Stimulated activated CD4-positive, alpha-beta T cell treated with anti-CD3 and anti-CD28 coated beads, Interleukin-4, amount 100 ng/mL, for 24 hours (primary cell): ENCODE data around the gene YWHAH.
A peak's percentile ranks its signal among the peaks of the same experiment; 100 is the strongest.

Experiments
- DNase-seq: peaks from one replicate; pipeline ENCODE4 v3.0.0-alpha.2; 2020

The YWHAH gene

DNA sequence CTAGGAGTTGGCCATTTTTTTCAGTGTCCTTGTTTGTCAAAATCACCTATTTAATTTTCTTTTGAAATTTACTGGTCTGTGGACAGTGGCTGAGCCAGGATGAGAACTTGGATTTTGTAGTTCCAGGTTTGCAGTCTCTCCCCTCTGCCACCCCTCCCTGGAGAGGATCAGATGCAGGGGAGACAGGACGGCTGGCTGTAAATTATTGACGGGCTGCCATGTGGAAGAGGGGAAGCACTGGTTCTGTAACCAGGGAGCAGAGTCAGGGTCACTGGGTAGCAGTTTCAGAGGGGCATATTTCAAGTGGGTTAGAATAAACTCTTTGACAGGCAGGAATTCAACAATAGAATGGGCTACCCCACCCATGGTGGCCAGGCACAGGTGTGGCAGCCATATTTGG is 20.6 kb upstream of the YWHAH start:
- DNase-seq: no peak

DNA sequence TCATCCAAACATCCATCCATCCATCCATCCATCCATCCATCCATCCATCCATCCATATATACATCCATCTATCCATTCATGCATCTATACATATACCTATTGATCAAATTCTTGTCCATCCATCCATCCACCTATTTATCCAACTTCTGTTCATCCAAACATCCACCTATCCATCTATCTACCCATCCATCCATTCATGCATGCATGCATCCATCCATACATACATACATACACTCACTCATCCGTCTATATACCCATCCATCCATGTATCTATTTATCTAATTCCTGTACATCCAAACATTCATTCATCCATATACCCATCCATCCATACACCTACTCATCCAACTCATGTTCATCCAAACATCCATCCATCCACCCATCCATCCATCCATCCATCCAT is 19.3 kb upstream of the YWHAH start:
- DNase-seq: no peak

DNA sequence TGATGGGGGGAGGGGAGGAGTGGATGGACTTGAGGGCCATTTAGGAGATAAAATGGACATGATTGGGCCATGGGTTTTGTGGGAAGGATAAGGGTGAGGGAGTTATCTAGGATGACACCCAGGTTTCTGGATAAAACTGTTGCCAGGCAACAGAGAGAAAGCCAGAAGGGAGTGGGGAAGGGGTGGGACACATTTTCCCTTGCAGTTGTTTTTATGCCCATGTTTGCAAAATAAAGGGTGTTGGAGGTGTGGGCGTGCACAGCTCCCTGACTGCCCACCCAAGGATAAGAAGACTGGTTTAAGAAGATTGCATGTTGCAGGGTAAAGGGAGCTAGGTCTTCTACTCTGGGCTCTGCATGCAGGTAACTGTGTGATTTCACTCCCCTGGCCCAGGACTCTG is 18.3 kb upstream of the YWHAH start:
- no peak for DNase-seq

DNA sequence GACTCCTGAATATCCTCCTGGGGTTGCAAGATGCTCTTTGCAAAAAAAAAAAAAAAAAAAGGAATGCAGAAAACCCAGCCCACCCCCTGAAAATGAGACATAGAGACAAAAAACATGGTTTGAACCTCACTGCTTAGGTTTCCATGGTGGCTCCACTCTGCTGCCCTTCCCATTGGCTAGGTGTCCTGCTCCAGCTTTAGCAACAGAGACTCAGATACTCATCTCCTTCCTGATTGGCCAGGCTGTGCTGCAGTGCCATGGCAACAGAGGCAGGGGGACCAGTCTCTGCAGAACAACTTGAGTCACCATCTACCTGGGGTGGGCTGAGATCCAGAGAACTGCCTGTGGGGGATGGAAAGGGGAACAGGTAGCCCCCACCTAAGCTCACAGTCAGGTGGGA is 17.4 kb upstream of the YWHAH start:
- DNase-seq: no peak

DNA sequence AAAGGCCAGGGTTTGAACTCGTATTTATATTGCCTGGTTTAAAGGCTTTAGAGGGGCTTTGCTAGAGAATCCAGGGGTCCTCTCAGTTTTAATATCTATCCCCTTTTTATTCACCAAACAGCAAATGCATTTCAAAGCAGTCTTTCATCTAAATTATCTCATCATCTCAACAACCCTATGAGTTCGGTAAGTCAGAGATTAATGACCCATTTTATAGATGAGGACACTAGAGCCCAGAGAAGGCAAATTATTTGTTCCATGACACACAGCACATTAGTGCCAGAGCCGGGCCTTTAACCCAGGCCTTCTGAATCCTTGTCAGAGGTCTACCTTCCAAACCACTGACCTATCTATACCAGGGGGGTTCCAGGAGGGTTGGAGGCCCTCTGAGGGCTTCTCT is 16.8 kb upstream of the YWHAH start:
- no peak for DNase-seq

DNA sequence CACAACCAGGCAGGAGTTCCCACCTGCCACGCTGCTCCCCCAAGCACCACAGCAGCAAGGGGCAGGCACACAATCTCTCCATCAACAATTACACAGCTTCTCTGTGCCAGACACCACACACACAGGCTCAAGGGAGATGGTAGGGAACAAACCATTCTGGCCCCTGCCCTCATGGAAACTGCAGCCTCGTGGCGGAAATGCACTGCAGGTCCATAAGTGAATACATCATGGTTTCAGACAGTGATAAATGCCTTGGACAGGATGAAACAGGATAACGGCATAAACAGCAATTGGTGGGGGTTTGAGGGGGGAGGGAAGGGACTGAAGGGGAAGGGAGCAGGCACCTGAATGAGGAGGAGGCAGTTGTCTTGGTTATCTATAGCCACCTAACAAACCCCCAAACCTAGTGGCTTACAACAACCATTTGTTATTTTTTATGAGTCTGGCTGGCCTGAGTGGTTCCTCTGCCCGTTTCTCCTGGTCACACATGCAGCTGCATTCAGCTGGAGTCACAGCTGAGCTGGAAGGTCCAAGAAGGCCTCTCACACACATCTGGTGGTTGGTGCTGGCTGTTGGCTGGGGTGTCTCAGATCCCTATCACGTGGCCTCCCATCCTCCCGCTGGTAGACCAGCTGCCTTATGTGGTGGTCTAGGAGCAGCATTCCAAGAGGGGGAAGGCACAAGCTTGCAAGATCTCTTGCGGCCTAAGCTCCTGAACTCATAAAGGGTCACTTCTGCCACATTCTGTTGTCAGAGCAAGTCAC is 15.0 kb upstream of the YWHAH start:
- no peak for DNase-seq

DNA sequence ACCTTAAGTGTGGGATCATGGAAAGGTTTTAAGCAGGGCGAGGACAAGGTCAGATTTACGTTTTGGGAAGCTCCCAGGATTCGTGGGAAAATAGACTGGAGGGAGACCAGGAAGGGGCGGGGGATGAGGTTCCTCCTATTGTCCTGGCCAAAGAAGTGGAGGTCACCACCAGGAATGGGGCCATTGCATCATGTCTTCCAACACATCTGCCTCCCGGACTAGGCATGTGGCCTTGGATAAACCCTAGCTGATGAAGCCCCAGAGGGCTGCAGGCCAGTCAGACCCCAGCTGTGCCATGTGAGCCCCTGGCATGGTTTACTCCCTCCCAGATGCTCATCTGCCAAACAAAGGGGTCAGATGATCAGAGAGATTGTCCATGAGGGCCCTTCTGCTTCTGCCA is 11.5 kb upstream of the YWHAH start:
- DNase-seq: no peak

DNA sequence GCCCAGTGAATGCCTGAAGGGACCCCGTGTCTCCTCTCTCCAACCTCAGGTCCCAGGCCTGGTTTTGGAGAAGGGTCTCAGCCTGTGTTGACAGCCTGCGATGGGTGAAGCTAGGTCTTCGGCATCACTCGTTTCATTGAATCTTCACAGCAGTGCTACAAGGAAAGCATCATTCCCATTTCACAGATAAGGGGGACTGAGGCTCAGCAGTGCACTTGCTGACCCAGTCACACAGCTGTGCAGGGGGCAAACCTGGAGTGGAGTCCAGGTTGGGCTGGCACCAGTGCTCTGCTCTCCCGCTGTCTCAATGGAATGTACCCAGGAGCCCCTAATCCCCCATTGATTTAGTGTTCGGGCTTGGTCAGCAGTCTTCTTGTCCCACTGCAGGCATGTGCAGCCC is 10.9 kb upstream of the YWHAH start:
- DNase-seq: no peak

DNA sequence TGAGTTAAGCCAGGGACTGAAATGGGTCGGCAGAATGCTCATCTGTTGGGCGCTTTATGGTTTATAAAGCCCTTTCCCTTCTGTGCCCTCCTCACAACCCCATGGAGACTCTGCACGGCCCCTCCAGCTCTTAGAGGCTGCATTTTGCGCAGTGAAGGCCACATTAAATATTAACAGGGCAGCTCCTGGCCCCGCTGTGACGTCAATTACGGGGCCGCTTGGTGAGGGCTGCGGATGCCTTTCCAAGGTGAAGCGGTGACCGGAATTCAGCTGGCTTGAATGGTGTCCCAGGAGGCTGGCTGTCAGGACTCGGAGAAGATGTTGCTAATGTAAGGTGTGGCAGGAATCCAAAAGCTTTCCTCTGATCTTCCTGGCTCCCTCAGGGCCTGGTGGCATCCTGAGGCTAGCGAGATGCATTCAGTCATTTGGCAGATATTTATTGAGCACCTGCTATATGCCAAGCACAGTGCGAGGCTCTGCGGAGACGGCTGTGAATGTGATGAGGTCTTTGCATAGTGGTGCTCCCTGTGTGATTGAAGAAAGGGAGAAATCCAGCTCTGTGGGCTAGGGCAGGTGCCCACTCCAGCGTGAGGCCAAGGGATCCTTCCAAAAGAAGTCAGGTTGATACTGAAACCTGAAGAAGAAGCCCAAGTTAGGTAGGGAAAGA is 10.4 kb upstream of the YWHAH start:
- DNase-seq: no peak

DNA sequence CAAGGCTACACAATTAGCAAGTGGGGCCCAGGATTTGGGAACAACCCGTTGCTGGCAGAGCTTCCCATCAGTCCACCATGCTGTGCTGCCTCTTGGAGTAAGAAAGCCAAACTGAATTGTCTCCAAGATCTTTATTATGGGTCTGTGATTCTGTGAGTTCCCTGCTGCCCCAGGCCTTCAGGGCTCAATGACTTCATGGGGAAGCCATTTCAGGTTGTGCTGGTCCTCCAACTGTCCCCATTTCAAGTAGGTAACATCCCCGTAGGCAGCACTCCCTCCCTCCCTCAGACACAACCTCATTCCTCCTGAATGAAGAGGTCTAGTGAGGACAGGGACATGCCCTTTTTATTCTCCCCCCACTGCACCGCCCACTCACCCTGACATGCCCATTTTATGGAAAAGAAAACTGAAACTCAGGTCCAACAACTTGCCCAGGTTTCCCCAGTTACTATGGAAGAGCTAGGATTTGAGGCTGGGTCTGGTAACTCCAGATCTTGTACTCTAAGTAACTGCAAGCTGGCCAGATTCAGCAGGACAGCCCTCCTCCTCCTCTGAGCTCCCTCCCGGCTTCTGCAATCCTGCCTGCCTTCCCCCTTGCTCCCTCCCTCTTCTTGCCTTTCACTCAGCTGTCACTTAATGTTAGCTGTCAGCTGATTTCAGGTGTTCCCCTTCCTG is 8.2 kb upstream of the YWHAH start:
- DNase-seq: no peak

DNA sequence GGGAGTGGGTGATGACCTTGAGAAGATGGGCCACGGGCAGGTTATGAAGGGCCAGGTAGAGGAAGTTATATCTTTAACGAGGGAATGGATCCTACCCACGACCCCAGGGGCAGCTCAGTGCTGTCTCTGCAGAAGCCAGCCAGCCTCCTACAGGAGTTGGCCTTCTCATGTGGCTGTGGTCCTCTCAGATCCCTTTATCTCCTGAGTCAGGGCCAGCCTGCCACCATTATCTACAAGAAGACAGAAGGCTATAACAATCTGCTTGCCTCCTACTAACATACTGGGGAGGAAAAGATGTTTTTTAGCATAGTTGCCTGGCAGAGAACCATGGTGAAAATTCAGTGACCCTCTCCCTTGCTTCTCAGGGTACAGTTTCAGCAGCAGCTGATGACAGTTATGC is 7.0 kb upstream of the YWHAH start:
- no peak for DNase-seq

DNA sequence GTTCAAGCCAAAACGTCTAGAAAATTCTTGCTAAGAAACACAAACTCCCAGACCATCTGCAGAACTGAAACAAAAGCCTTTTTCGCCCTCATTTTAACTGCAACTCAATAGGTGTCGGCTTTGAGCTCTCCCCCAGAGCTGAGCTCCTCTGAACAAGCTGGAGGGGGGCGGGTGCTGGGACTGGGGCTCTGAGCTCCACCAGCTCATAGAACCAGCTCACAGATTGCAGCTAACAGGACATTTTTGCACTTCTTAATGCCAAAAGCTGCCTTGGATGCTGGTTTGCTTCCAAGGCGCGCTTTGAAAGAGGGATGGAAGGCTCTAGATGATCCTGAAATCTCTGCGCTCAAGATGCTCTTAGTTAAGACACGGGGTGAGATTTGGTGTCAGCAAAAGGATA is 6.0 kb upstream of the YWHAH start:
- no peak for DNase-seq

DNA sequence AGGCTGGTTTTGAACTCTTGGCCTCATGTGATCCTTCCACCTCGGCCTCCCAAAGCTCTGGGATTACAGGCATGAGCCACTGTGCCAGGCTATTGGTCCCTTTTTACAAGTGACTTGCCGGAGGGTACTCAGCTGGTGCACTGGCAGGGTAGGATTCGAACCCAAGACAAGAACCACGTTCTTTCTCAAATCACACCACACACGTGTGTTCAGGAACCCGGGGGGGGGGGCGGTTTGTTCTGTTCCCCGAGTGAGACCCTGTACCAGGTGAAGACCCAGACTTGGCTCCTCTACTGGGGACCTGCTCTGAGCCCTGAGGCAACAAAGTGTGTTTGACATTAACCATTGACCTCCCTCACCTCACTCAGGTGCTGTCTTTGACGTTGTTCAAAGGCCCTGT is 3.8 kb upstream of the YWHAH start:
- no peak for DNase-seq

DNA sequence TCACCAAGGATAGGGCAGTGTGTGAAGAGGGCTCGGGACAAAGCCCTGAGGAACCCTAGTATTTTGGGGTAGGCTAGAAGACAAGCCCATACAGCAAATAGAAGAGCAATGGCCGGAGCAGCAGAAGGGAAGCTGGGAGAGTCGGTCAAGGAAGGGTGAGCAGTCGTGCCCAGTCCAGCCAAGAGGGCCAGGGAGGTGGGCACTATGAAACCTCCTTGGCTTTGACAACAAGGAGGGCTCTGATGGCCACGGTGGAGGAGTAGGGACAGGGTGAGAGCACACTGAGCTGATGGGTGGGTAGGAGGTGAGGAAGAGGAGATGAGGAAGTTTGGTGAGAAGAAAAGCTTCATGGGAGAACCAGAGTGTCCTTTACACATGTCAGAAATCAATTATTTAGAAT is 2.2 kb upstream of the YWHAH start:
- no peak for DNase-seq

DNA sequence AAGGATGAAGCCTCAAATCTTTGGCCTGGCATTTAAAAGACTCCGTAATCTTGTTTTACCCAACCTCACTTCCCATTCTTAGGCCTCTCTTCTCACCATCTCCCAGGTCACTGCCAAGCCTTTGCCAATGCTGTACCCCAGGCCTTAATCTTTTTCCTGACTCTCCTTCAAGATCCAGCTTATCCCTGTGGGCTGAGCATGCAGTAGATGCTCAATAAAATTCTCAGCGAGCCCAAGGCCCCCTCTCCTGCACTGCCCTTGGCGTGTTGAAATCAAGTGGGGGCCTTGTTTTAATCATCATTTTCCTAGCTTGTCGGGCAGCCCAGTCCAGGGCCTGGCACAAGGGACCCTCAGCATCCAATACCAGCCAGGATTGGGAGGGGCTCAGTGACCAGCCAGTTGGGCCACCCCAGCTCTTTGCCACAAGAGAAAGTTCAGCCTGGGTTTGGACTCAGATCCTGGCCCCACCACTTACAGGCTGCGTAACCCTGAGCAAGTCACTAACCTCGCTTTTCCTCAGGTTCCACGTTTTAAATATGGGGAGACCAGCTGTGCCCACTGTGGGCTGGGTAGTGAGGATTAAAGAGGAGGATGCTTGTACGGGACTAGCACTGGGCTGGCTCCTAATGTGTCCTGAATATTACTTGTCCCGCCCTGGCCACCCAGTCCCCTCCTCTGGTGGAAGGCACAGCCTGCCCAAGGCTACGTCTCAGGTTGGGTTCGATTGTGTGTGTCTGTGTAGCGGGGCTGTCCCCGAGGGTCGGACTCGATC is 943 bp upstream of the YWHAH start:
- DNase-seq: no peak

DNA sequence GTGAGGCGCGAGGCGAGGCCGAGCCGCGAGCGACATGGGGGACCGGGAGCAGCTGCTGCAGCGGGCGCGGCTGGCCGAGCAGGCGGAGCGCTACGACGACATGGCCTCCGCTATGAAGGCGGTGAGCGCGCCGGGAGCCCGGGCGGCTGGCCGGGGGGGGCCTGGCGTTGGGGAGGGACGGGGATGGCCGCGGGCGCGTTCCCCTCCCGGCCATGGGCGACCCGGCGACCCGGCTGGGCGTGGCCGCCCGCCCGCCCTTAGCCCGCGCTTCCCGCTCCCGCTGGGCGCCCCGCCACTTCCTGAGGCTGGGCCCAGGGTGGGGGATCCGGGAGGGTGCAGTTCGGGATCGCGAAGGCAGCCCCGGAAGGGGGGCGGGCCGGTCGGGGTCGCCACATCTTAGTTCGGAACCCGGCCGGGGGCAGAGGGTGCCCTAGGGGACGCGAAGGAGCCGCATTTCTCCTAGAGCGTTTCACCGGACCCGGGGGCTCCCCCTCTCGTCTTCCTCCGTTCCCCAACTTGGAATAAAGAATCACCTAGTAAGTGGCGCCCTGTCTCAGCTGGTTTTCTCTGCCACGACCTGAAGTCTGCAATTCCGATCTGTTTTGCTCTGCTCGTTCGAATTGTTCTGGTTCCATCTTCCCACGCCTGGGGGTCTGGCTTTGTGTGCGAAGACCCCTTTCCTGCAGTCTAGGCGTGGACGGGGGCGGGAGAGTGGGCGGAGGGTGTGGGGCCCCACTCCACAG is 536 bp downstream of the YWHAH start:
- peak; percentile 44 for DNase-seq

DNA sequence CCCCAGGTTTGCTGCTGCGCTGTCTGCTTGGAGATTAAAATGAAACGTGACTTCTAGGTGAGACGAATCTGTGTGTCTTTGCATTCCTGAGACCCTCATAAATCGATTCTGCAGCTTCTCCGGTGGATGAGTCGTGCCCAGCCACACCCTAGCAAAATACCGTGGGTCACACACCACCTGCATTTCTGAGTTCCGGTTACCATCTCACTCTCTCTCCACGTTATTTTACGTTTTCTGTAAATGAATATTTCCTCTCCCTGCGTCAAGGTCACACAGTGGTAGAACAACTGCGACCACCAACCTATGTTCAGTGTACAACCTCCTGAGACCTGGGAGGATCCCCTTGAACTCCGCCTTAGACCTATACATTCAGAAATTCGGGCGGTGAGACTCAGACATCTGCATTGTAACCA is 1.1 kb downstream of the YWHAH start:
- DNase-seq: no peak

DNA sequence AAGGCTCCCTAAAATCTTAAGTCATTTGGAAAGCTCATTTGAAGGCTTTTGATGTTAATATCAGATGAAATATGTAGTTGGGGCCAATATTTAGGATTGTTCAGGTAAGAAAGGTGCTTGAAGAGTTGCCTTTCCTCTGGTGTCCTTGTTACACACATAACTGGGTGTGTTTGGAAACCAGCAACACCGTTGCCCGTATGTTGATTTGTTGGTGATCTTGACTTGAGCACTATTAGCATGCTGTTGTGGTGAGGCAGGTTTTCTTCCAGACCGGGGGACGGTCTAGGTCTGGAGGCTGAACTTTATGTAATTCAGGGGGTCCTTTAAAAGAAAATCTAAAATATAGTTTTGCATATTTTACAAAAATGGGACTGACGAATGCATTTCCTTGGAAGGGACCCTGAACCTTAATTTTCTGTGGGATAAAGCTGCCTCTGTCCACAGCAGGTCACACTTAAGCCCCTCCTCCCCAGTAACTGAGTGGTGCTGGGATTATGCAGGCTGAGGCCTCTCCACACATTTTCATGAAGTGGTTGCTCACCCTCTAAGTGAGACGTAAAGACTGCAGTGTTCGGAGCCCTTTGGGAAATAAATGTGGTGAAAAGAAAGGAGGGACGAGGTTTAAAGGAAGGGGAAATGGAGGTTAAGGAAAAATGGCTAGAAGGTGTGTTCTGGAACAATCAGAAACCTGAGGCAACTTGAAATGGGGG is 1.8 kb downstream of the YWHAH start:
- DNase-seq: no peak

DNA sequence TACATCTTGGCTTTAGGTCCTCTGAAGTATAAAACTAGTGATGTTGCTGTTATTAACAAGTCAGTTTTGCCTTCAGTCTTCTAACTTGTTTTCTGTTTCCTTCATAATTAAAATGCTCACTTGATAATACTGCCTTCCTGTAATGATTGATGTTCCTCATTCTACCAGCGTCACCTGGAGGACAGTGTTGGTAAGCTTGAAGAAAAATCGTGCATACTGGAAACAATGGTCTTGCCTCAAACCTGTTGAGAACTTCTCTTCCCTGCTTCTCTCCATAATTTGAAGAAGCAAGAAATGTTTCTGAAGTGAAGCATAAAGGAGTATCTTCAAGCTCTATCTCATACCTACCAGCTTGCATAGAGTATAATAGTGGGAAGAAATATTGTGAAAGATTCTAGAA is 3.0 kb downstream of the YWHAH start:
- DNase-seq: peak; percentile 36

DNA sequence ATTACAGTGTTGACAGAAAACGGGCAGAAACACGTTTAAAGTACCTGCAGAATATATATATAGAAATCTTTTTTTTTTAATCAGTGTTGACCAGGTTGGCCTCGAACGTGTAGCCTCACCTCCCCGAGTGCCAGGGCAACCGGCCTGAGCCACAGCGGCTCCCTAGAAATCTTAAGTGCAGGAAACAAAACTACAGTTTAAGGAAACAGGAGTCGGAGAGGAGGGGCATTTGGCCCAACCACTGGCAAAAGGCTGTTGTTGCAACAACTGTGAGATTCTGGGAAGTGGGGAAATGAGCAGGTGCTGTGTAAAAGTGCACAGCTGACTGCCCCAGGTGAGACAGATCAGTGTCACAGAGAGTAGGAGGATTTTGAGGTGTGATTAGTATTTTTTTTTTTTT is 3.7 kb downstream of the YWHAH start:
- no peak for DNase-seq

DNA sequence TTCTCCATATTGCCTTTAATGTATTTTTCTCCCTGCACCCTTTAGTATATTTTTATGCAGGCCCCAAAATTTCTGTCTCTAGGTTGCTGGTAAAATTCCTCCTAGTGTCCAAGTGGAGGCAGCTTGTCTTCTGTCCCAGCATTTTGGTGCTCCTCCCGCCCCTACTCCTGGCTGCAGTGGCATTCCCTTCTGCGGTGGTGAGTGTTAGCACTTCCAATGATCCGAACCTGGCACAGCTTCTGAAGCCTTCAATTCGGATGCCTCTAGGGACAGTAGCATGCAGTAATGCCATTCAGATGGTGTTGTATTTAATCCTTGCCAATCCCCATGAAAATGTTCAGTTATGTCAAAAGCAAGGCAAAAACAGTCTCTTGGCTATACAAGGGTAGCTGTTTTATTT is 5.9 kb downstream of the YWHAH start:
- no peak for DNase-seq
